GM18526 (cell line): ENCODE measurements around the gene DSC3.

Experiments used
- POLR2A ChIP-seq: IDR thresholded peaks from 3 replicates; pipeline ENCODE4 v1.6.1; 2011; ENCODE audit not compliant: insufficient read length; ENCODE audit errors: extremely low read depth

Gene DSC3

GRCh38 chr18:31048216-31048615 lies 5.7 kb upstream of the DSC3 start:
- no peak for TF ChIP-seq POLR2A

GRCh38 chr18:31046916-31047315 lies 4.4 kb upstream of the DSC3 start:
- no peak for TF ChIP-seq POLR2A

GRCh38 chr18:31045599-31045998 lies 3.1 kb upstream of the DSC3 start:
- TF ChIP-seq POLR2A, result no peak

GRCh38 chr18:31044926-31045325 lies 2.4 kb upstream of the DSC3 start:
- TF ChIP-seq POLR2A, result no peak

- no peak for TF ChIP-seq POLR2A
These were observed 1.2 kb upstream of the DSC3 start for GRCh38 chr18:31043709-31044108.

- TF ChIP-seq POLR2A, result no peak
These were observed 497 bp downstream of the DSC3 start for GRCh38 chr18:31042084-31042405.

GRCh38 chr18:31041271-31042083 lies 1.1 kb downstream of the DSC3 start:
- no peak for TF ChIP-seq POLR2A

- TF ChIP-seq POLR2A, result no peak
These were observed 1.8 kb downstream of the DSC3 start for GRCh38 chr18:31040686-31041270.

- no peak for TF ChIP-seq POLR2A
These were observed 3.1 kb downstream of the DSC3 start for GRCh38 chr18:31039426-31039825.

- TF ChIP-seq POLR2A, result no peak
These were observed 8.0 kb downstream of the DSC3 start for GRCh38 chr18:31034541-31034940.

GRCh38 chr18:31030574-31031278 lies 11.8 kb downstream of the DSC3 start:
- no peak for TF ChIP-seq POLR2A

- TF ChIP-seq POLR2A, result no peak
These were observed 26.7 kb downstream of the DSC3 start for GRCh38 chr18:31015715-31016434.

- no peak for TF ChIP-seq POLR2A
These were observed 31.9 kb downstream of the DSC3 start for GRCh38 chr18:31010601-31011000.

GRCh38 chr18:30999887-31000628 lies 42.5 kb downstream of the DSC3 start:
- TF ChIP-seq POLR2A, result no peak

GRCh38 chr18:30999186-30999585 lies 43.4 kb downstream of the DSC3 start:
- TF ChIP-seq POLR2A, result no peak
